HG03175 (cell line): ENCODE results near the gene CEACAM1.
"Not testable (repeated sequence)": the region's sequence is repeated elsewhere in the genome, so short reads cannot be mapped to it uniquely, and the experiment has no call there.

ENCODE experiments used
- ATAC-seq: cut with Tn5 transposase; IDR thresholded peaks from one replicate; pipeline ENCODE4 v1.9.1; 2021; ENCODE audit warnings: mild to moderate bottlenecking, moderate library complexity; ENCODE audit not compliant: unreplicated experiment

CEACAM1 gene

GRCh38 chr19:42549067-42549466 is 20.8 kb upstream of the CEACAM1 start:
- ATAC-seq: not testable (repeated sequence)

GRCh38 chr19:42548552-42548951 is 20.3 kb upstream of the CEACAM1 start:
- no peak for ATAC-seq

- no peak for ATAC-seq
Measured at GRCh38 chr19:42547929-42548328, 19.6 kb upstream of the CEACAM1 start.

DNA sequence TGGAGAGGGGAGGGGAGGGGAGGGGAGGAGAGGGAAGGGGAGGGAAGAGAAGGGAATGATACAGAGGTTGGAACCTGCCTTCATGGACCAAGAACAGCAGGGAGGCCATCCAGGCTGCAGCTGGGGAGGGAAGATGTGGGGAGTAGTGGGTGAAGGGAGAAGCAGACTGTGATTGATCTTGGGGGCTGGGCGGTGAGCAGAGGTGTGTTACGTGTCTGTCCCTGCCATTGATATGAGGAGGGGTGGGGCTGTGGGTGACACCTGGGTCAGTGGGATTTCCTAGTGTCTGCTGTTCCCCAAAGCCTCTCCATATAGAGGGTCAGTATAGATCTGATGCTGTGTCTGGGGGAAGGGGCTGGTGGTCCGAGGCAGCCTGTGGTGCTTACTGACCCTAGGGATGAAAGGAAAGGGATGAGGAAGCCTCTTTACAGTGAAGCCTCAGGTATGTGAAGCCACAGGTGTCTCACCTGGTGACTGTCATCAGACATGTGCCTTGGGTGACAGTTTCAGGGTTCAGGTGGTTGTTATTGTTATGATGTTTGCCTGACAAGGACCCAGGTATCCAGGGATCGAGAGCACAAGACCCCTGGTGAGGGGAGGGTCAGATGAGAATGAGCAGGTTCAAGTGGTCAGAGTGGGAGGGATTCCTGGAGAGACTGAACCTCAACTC is 18.7 kb upstream of the CEACAM1 start:
- ATAC-seq: no peak

- ATAC-seq: no peak
Measured at GRCh38 chr19:42544146-42544545, 15.9 kb upstream of the CEACAM1 start.

DNA sequence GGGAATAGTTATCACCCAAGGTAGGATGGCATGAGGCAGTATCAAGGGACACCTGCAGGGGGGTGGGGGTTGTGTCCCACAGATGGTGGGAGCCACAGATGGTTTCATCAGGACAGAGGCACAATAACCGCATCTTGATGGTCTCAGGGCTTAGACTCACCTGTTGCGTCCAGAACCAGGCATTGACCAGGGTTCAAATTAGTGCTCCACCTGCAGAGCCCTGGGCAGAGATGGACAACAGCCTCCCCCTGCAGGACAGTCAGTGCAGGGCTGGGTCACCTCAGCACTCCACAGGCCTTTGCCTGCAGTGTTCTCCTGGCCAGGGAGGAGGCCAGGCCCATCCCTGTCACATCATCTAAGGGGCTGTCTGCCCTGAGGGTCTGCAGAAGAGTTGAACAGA is 14.5 kb upstream of the CEACAM1 start:
- ATAC-seq: no peak

GRCh38 chr19:42540071-42540553 is 11.8 kb upstream of the CEACAM1 start:
- no peak for ATAC-seq

- ATAC-seq: no peak
Measured at GRCh38 chr19:42538841-42539709, 10.8 kb upstream of the CEACAM1 start.

- ATAC-seq: not testable (repeated sequence)
Measured at GRCh38 chr19:42535276-42535675, 7.0 kb upstream of the CEACAM1 start.

GRCh38 chr19:42534391-42534790 is 6.1 kb upstream of the CEACAM1 start:
- no peak for ATAC-seq

DNA sequence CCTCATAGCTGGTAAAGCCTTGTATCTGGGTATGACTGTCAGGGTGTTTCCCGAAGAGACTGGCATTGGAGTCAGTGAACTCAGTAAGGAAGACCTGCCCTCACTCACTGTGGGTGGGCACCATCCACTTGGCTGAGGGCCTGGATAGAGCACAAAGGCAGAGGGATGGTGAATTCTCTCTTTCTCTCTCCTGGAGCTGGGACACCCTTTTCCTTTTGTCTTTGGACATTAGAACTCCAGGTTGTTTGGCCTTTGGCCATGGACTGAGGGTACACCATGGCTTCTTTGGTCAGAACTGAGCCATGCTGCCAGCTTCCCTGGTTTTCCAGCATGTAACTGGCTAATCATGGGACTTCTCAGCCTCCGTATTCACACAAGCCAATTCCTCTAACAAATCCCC is 4.6 kb upstream of the CEACAM1 start:
- ATAC-seq: no peak

DNA sequence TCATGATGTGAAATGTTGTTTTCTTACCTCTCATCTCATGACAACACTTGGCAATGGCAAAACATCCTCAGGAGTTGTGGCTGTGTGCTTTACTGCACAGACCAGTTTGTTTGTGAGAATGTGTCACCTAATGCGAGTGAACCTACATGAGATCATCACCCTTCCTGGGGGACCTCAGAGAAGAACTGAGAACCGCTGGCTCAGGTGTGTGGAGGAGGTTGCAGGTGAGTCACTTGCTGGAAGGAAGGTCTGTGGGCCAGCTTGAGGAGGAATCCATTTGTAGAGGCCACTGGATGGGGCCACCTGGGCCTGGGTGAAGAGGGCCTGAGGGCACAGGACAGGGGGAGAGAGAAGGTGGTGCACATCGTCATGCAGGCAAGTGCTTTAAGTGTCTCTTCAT is 3.0 kb upstream of the CEACAM1 start:
- no peak for ATAC-seq

- ATAC-seq: peak; percentile 67
Measured at GRCh38 chr19:42529248-42529764, 1.0 kb upstream of the CEACAM1 start.

- no peak for ATAC-seq
Measured at GRCh38 chr19:42524943-42525342, 3.3 kb downstream of the CEACAM1 start.

- no peak for ATAC-seq
Measured at GRCh38 chr19:42524250-42524649, 4.0 kb downstream of the CEACAM1 start.

- ATAC-seq: not testable (repeated sequence)
Measured at GRCh38 chr19:42522262-42522661, 6.0 kb downstream of the CEACAM1 start.

DNA sequence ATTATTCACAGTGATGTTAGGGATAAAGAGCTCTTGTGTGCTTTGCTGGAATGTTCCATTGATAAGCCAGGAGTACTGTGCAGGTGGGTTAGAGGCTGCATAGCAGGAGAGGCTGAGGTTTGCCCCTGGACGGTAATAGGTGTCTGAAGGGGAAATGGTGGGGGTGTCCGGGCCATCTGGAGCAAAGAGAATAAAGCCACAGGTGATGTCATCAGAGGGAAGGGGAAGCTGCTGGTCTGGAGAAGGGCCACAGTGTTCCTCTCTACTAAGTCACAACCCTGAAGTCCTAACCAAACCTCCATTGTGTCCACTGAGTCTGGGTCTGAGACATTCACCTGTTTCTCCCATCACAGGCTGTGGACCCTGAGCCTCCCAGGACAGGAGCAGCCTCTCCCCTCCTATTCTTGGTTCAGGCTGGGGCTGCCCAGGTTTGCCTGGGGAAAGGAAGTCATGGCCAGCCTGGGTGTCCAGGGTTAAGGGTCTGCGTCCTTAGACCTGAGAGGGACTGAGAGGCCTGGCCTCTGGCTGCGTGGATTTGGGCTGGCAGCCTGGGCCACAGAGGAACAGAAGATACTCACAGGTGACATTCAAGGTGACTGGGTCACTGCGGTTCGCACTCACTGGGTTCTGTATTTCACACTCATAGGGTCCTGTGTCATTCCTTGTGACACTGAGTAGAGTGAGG is 6.8 kb downstream of the CEACAM1 start:
- no peak for ATAC-seq

DNA sequence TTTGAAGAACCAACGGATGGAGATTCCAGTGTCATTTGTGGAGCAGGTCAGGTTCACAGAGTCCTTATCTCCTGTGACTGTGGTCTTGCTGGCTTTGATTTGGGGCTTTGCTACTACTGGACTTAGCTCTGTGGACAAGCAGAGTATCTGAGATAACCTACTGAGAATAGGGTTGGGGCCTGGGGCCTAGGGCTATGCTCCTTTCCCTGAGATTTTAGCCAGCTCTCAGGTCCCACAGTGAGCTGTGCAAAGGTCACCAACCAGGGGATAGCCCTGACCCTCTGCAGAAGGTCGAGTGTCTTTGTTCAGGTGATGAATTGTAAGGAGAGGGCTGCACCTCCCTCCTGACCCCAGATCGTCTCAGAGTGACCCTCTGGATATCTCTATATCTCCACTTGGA is 9.2 kb downstream of the CEACAM1 start:
- ATAC-seq: no peak

GRCh38 chr19:42516771-42517170 is 11.5 kb downstream of the CEACAM1 start:
- ATAC-seq: no peak

DNA sequence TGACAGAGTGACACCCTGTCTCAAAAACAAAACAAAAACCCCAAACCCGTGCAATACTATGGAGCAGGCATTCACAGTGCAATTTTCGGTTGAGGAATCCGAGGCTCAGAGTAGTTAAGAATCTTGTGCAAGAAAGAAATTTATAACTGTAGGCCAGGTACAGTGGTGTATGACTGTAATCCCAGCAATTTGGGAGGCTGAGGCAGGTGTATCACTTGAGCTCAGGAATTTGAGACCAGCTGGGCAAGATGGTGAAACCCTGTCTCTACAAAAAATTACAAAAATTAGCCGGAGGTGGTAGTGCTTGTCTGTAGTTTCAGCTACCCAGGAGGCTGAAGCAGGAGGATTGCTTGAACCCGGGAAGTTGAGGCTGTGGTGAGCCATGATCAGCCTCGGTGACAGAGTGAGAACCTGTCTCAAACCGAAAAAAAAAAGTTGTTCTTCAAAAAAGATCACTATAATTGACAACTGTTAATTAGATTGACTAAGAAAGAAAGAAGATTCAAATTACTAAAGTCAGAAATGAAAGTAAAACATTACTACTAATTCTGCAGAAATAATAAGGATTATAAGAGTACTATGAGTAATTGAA is 12.9 kb downstream of the CEACAM1 start:
- no peak for ATAC-seq

- ATAC-seq: no peak
Measured at GRCh38 chr19:42514449-42514848, 13.8 kb downstream of the CEACAM1 start.
